MG63 (cell line): ENCODE results near the gene CCDC15. TPM values are rescaled to one million over a fixed set of nuclear protein-coding genes. Genes with fewer than 3 reads are reported as not detected.
A peak's percentile ranks its signal among the peaks of the same experiment; 100 is the strongest.
"Not testable (repeated sequence)": the region's sequence is repeated elsewhere in the genome, so short reads cannot be mapped to it uniquely, and the experiment has no call there.

ENCODE experiments used
- DNase-seq: peaks from one replicate; pipeline ENCODE4 v3.0.0-alpha.2; 2020
- H3K27me3 ChIP-seq: fragments of 250-450 bp; sonication (Bioruptor Pico); 2 replicates; pipeline ENCODE4 v1.5.1; 2020; ENCODE audit warnings: mild to moderate bottlenecking, moderate library complexity
- H3K36me3 ChIP-seq: fragments of 250-450 bp; sonication (Bioruptor Pico); 2 replicates; pipeline ENCODE4 v1.5.1; 2020; ENCODE audit warnings: mild to moderate bottlenecking, moderate library complexity
- H3K4me3 ChIP-seq: fragments of 250-450 bp; sonication (Bioruptor Pico); 2 replicates; pipeline ENCODE4 v1.5.1; 2020; ENCODE audit warnings: mild to moderate bottlenecking, moderate library complexity
- H3K9me3 ChIP-seq: fragments of 250-450 bp; sonication (Bioruptor Pico); 2 replicates; pipeline ENCODE4 v1.5.1; 2020; ENCODE audit warnings: mild to moderate bottlenecking, moderate library complexity
- total RNA-seq: library from RNA; depleted of rRNA; stranded (reverse); fragments of >200 nt; shearing (Covaris generic); gene quantifications from 2 replicates; pipeline ENCODE4 v1.2.3, GENCODE V29; 2014; ENCODE audit warnings: low replicate concordance

CCDC15 gene
- total RNA-seq, 1 experiment from 2014 or later, result 1.5 TPM

GRCh38 chr11:125049164-125049792 is 95.3 kb downstream of the CCDC15 start:
- H3K27me3 ChIP-seq, result no peaks in the 10 kb centered on the region
- H3K36me3 ChIP-seq, result peaks cover 6% of the 10 kb centered on the region; the same call in 1 of the 2 replicates
- H3K9me3 ChIP-seq, result no peaks in the 10 kb centered on the region
- DNase-seq, result no peak
- no peak overlapping the region for H3K4me3 ChIP-seq

- Histone ChIP-seq H3K36me3 (peaks cover 3% of the 10 kb centered on the region; the same call in 1 of the 2 replicates), H3K27me3 (no peaks in the 10 kb centered on the region), H3K4me3 (no peak overlapping the region), H3K9me3 (no peaks in the 10 kb centered on the region)
- no peak for DNase-seq
Observed at GRCh38 chr11:125052047-125052446, 98.0 kb downstream of the CCDC15 start.

DNA sequence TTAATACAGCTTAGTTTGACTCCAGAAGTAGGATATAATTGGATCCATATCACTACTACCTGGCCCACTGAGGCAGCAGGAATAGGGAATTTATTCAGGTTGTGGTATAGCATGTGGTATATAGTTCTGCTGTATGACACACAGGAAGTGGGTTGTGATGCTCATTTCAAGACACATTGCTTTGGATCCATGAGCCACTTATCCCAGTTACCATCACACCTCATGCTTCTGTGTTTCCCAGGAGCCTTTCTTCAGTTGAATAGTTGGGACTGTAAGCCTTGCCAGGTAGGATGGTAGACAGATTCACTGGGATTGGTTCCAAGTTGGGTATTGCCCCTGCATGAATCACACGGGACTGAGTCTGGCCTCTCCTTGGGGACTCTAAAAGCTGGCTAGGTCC is 99.2 kb downstream of the CCDC15 start:
- Histone ChIP-seq H3K36me3 (peaks cover 3% of the 10 kb centered on the region; the same call in 1 of the 2 replicates), H3K27me3 (no peaks in the 10 kb centered on the region), H3K9me3 (no peaks in the 10 kb centered on the region), H3K4me3 (no peak overlapping the region)
- DNase-seq, result no peak

- Histone ChIP-seq H3K9me3 (no peaks in the 10 kb centered on the region), H3K27me3 (no peaks in the 10 kb centered on the region), H3K4me3 (no peak overlapping the region), H3K36me3 (peaks cover 3% of the 10 kb centered on the region; the same call in 1 of the 2 replicates)
- DNase-seq, result no peak
Observed at GRCh38 chr11:125055107-125055715, 101.2 kb downstream of the CCDC15 start.

DNA sequence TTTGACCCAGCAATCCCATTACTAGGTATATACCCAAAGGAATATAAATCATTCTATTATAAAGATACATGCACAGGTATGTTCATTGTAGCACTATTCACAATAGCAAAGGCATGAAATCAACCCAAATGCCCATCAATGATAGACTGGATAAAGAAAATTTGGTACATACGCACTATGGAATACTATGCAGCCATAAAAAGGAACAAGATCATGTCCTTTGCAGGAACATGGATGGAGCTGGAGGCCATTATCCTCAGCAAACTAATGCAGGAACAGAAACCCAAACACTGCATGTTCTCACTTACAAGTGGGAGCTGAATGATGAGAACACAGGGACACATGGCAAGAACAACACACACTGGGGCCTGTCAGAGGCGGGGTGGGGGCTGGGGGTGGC is 102.1 kb downstream of the CCDC15 start:
- H3K36me3 ChIP-seq, DNase-seq, H3K4me3 ChIP-seq, H3K9me3 ChIP-seq, H3K27me3 ChIP-seq: not testable (repeated sequence)

GRCh38 chr11:125056931-125057692 is 103.1 kb downstream of the CCDC15 start:
- H3K36me3 ChIP-seq, result peaks cover under 1% of the 10 kb centered on the region; the same call in 1 of the 2 replicates
- no peaks in the 10 kb centered on the region for H3K9me3 ChIP-seq
- no peaks in the 10 kb centered on the region for H3K27me3 ChIP-seq
- DNase-seq, result no peak
- H3K4me3 ChIP-seq, result no peak overlapping the region

- no peak overlapping the region for H3K4me3 ChIP-seq
- no peaks in the 10 kb centered on the region for H3K9me3 ChIP-seq
- no peaks in the 10 kb centered on the region for H3K27me3 ChIP-seq
- H3K36me3 ChIP-seq, result no peaks in the 10 kb centered on the region
- DNase-seq, result no peak
Observed at GRCh38 chr11:125057693-125058016, 103.7 kb downstream of the CCDC15 start.

DNA sequence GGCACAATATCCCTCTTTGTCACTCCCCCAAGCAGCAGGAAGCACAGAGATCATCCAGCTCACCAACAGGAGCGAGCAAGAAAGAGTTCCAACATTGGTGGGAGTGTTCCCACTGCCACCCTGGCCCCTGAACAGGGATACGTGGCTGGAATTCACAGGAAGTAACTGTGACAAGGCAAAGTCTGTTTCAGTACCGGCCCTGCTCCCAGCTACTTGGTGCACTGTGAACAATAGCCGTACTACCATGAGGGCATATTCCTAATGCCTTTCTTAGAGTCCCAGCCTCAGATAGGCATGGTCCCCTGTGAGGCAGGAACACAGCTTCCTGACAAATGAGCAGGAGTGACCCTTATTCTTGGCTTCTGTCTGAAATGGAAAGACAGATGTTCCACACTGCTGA is 107.3 kb downstream of the CCDC15 start:
- no peaks in the 10 kb centered on the region for H3K27me3 ChIP-seq
- no peak for DNase-seq
- H3K4me3 ChIP-seq, result no peak overlapping the region
- H3K9me3 ChIP-seq, result no peaks in the 10 kb centered on the region
- H3K36me3 ChIP-seq, result no peaks in the 10 kb centered on the region

GRCh38 chr11:125062218-125062930 is 108.4 kb downstream of the CCDC15 start:
- H3K36me3 ChIP-seq, result no peaks in the 10 kb centered on the region
- H3K9me3 ChIP-seq, result no peaks in the 10 kb centered on the region
- H3K4me3 ChIP-seq, result peak overlapping the region; percentile 50
- no peak for DNase-seq
- no peaks in the 10 kb centered on the region for H3K27me3 ChIP-seq

- Histone ChIP-seq H3K4me3 (peak within 1 kb of the TSS; percentile 50), H3K27me3 (no peaks in the 10 kb centered on the region), H3K9me3 (no peaks in the 10 kb centered on the region), H3K36me3 (no peaks in the 10 kb centered on the region)
- DNase-seq, result peak; percentile 73
Observed at GRCh38 chr11:125062931-125063428, 109.0 kb downstream of the CCDC15 start, which contains the start of gene SLC37A2. TSS of gene SLC37A2 (plus strand) at chr11:125063305. CDS start at chr11:125063368, 63 bp downstream.

DNA sequence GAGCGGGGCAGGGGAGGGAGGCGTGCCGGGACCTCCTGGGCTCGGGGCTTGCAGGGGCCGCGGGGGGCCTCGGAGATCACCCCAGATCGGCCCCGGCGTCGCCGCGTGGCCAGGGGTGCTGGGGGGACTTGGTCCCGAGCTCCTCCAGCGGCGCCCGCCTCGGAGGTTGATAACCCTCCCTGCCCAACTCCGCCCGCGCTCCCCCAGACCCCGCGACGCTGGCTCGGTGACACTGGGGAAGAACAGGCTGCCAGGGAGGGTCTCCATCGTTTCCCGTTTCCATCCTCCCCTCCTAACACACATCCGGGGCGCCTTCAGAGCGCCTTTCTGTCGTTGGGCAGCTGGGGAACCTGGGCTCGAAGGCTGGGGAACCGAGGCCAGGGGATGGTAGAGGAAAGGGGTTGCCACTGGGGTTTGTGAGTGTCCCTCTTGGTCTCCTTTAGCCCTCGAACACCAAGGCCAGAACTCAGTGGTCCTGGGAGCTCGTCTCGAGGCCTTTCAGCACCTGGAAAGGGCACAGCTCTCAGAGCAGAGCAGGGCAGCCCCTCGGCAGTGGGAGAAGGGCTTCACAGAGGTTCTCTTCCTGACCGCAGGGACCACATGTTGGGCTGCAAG is 109.5 kb downstream of the CCDC15 start:
- H3K4me3 ChIP-seq, result peak overlapping the region; percentile 50
- H3K36me3 ChIP-seq, result no peaks in the 10 kb centered on the region
- H3K27me3 ChIP-seq, result no peaks in the 10 kb centered on the region
- H3K9me3 ChIP-seq, result no peaks in the 10 kb centered on the region
- DNase-seq, result no peak

GRCh38 chr11:125064070-125064469 is 110.1 kb downstream of the CCDC15 start:
- Histone ChIP-seq H3K36me3 (no peaks in the 10 kb centered on the region), H3K4me3 (peak overlapping the region; percentile 50; the same call in 1 of the 2 replicates), H3K9me3 (no peaks in the 10 kb centered on the region), H3K27me3 (no peaks in the 10 kb centered on the region)
- DNase-seq, result no peak

GRCh38 chr11:125068368-125068767 is 114.4 kb downstream of the CCDC15 start:
- H3K27me3 ChIP-seq, result no peaks in the 10 kb centered on the region
- no peaks in the 10 kb centered on the region for H3K36me3 ChIP-seq
- DNase-seq, result no peak
- H3K9me3 ChIP-seq, result no peaks in the 10 kb centered on the region
- H3K4me3 ChIP-seq, result no peak overlapping the region

DNA sequence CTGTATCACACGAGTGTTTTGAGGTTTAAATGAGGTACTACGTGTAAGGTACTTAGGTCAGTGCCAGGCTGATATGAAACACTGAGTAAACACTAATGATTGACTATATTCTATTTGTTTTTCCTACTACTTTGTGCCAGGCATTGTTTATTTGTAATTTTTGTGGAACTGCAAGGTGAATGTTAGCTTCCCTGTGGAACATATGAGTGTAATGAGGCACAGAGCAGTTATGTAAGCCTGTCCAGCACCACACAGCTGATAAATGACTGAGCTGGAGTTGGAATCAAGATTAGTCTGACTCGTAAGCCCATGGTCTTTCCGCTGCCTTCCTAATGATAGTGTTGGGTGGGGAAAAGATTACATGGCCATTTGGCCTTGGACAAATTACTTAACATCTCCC is 115.0 kb downstream of the CCDC15 start:
- Histone ChIP-seq H3K27me3 (no peaks in the 10 kb centered on the region), H3K4me3 (no peak overlapping the region), H3K36me3 (no peaks in the 10 kb centered on the region), H3K9me3 (no peaks in the 10 kb centered on the region)
- no peak for DNase-seq

DNA sequence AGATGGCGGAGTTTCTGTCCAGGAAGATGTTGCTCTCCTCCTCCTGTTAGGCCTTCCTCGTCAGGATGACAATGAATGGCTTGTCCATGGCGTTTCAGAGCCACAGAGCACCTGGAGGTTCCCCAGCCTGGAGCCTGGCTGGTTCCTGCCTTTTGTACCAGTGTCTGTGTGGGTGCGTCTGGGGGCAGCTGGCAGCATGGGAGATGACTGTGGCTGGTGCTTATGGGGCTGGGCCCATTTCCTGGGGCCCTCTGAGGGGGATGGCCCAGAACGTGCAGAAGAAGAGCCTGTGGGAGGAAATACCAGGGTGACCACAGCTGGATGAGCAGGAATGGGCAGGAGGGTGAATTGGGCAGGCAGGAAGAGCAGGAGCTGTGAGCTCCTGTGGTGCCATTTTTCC is 115.8 kb downstream of the CCDC15 start:
- Histone ChIP-seq H3K4me3 (no peak overlapping the region), H3K36me3 (no peaks in the 10 kb centered on the region), H3K9me3 (no peaks in the 10 kb centered on the region), H3K27me3 (no peaks in the 10 kb centered on the region)
- peak; percentile 68 for DNase-seq

DNA sequence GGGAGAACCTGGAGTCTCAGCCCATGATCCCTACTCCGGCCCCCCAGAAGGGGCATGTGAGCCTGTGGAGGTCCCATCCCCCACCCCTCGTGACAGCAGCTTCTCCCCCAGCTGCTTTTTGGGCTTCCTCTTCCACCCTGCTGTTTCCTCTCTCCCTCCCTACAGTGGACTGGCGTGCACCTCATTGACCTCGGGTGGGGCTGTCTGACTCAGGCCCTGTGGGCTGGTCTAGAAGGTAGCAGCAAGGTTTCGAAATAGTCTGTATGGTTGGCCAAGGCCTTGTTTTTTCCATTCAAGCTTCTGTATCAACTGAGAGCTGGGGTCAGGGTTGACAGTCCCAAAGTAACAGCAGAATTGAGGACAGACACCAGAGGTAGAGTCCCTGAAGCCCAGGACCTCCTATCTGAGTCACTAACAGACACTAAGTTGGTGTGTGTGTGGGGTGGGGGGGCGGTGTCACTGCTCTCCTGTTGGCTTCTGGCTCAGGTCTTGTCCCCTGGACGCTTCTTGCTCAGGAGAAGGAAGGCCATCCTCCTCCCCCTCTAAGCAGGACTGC is 116.8 kb downstream of the CCDC15 start:
- H3K36me3 ChIP-seq, result no peaks in the 10 kb centered on the region
- peak; percentile 85 for DNase-seq
- H3K4me3 ChIP-seq, result no peak overlapping the region
- no peaks in the 10 kb centered on the region for H3K9me3 ChIP-seq
- no peaks in the 10 kb centered on the region for H3K27me3 ChIP-seq
